22Rv1 (cell line): ENCODE data around the gene NEB.

Experiments
- ZFX ChIP-seq: fragments of 450-650 bp; IDR thresholded peaks from 2 replicates; pipeline ENCODE4 v1.6.1; 2017; ENCODE audit warnings: antibody characterized with exemption, borderline replicate concordance
- TF ChIP-seq, protein P1 (sequence below): fragments of 450-650 bp; IDR thresholded peaks from 2 replicates; pipeline ENCODE4 v1.5.1; 2017; ENCODE audit warnings: mild to moderate bottlenecking

GRCh38 chr2:151716721-151717120, 17.6 kb downstream of the NEB start:
- TF ChIP-seq, protein P1, sequence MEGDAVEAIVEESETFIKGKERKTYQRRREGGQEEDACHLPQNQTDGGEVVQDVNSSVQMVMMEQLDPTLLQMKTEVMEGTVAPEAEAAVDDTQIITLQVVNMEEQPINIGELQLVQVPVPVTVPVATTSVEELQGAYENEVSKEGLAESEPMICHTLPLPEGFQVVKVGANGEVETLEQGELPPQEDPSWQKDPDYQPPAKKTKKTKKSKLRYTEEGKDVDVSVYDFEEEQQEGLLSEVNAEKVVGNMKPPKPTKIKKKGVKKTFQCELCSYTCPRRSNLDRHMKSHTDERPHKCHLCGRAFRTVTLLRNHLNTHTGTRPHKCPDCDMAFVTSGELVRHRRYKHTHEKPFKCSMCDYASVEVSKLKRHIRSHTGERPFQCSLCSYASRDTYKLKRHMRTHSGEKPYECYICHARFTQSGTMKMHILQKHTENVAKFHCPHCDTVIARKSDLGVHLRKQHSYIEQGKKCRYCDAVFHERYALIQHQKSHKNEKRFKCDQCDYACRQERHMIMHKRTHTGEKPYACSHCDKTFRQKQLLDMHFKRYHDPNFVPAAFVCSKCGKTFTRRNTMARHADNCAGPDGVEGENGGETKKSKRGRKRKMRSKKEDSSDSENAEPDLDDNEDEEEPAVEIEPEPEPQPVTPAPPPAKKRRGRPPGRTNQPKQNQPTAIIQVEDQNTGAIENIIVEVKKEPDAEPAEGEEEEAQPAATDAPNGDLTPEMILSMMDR: no peak
- no peak for TF ChIP-seq ZFX
